Measurements from ENCODE around the gene ZC3H12C.
"Not testable (repeated sequence)": the region's sequence is repeated elsewhere in the genome, so short reads cannot be mapped to it uniquely, and the experiment has no call there.

ZC3H12C gene

GRCh38 chr11:110186456-110186855, 93.3 kb downstream of the ZC3H12C start:
- no peak for DNase-seq

GRCh38 chr11:110186867-110187266, 93.7 kb downstream of the ZC3H12C start:
- DNase-seq, result no peak

GRCh38 chr11:110187731-110188130, 94.5 kb downstream of the ZC3H12C start:
- DNase-seq, result no peak

- DNase-seq, result no peak
These were observed 97.7 kb downstream of the ZC3H12C start for GRCh38 chr11:110190885-110191284.

GRCh38 chr11:110192604-110193282, 99.6 kb downstream of the ZC3H12C start:
- DNase-seq, result not testable (repeated sequence)

GRCh38 chr11:110194211-110194766, 101.1 kb downstream of the ZC3H12C start:
- not testable (repeated sequence) for DNase-seq

GRCh38 chr11:110196241-110196754, 103.1 kb downstream of the ZC3H12C start:
- no peak for DNase-seq

- DNase-seq, result no peak
These were observed 103.8 kb downstream of the ZC3H12C start for GRCh38 chr11:110196884-110197420.

GRCh38 chr11:110198031-110198729, 105.0 kb downstream of the ZC3H12C start:
- no peak for DNase-seq

- no peak for DNase-seq
These were observed 106.2 kb downstream of the ZC3H12C start for GRCh38 chr11:110199184-110199981.

GRCh38 chr11:110200241-110200640, 107.0 kb downstream of the ZC3H12C start:
- DNase-seq, result no peak

GRCh38 chr11:110200836-110201235, 107.6 kb downstream of the ZC3H12C start:
- no peak for DNase-seq

- DNase-seq, result no peak
These were observed 113.9 kb downstream of the ZC3H12C start for GRCh38 chr11:110207123-110207522.

- peak in 1 of 2 experiments; percentile 2 for DNase-seq
These were observed 115.6 kb downstream of the ZC3H12C start for GRCh38 chr11:110208678-110209312.

GRCh38 chr11:110209313-110209694, 116.1 kb downstream of the ZC3H12C start:
- not testable (repeated sequence) for DNase-seq

GRCh38 chr11:110217223-110217877, 124.2 kb downstream of the ZC3H12C start:
- DNase-seq, result no peak

GRCh38 chr11:110217936-110218335, 124.7 kb downstream of the ZC3H12C start:
- DNase-seq, result no peak

- no peak for DNase-seq
These were observed 126.0 kb downstream of the ZC3H12C start for GRCh38 chr11:110219006-110219785.

Measured in stimulated activated CD4-positive, alpha-beta T cell treated with anti-CD3 and anti-CD28 coated beads, Interleukin-4, amount 100 ng/mL, for 4 hours (primary cell).